Measurements from ENCODE around the gene HOXC6. TPM values are rescaled to one million over a fixed set of nuclear protein-coding genes. Genes with fewer than 3 reads are reported as not detected.

Gene HOXC6
- total and polyA plus RNA-seq, 9 of the 15 experiments (the other 6 are each of a cell fraction or from before 2014, with no cell fraction given): 0.06 to 4.0 (median 1.4) TPM

DNA sequence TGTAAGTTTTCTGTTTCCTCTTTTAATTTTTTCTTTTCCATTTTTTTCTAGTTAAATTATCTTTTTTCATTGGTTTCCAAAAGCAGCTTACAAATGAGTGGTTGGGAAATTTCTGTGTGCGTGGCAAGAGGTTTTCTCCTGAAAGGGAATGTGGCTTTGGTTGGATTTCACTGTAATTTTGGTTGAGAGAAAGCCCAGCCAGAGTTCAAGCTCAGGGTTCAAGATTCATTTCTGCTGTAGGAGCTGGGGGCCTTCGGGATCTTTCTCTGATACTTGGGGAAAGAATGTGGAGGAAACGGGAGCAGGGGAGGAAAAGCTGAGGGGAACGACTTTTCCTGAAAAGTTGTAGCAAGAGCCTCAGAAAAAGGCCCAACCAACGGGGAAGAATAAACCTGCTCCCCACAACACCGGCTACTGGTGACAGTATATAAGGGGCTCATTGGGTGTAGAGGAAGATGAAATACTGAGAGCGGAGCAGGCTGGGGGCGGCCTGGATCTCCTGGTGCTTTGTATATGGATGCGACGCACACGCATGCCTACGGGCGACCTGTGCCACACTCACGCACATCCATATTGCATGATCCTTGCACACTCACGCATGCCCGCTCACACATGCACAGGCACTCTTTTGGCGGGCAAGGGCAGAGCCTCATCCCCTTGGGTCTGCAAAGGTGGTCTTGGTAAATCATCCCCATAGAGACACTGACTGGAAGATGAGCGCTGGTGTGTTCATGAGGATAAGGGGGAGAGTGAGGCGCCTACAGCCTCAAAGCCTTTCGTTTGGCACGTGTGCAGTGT, 41.4 kb upstream of the HOXC6 start:
- BruUV-seq (replicated peaks): no TSS peak
- Histone ChIP-seq H3K9me1 (ENCODE audit: control insufficient read depth, insufficient read depth, low read length) (no peaks in the 10 kb centered on the region), H4K20me1 (replicated peaks; ENCODE audit: control insufficient read depth, insufficient read depth, low read length) (no peaks in the 10 kb centered on the region), H3K4me3 (no peak overlapping the region), H3K36me3 (ENCODE audit: control insufficient read depth, insufficient read depth, low read length) (no peaks in the 10 kb centered on the region), H3K4me2 (ENCODE audit: insufficient read depth, low read length) (no peak overlapping the region), H3K9me3 (replicated peaks; ENCODE audit: control insufficient read depth, insufficient read depth, low read depth, low read length) (no peaks in the 10 kb centered on the region), H3K27ac (ENCODE audit: extremely low read depth, low read depth, low read length) (no peak overlapping the region), H3K9ac (ENCODE audit: insufficient read depth in 1 of 2, low read depth in 2 of 2, low read length in 2 of 2) (no peak overlapping the region), H3K4me1 (replicated peaks in 1 of 2; ENCODE audit: control insufficient read depth in 2 of 2, insufficient read depth in 2 of 2, low read length in 2 of 2) (peaks cover 35 to 52% of the 10 kb centered on the region in 2 experiments), H2AFZ (ENCODE audit: low read depth, low read length) (no peak overlapping the region; the same call in 1 of the 2 replicates), H3K27me3 (ENCODE audit: control insufficient read depth in 2 of 2, insufficient read depth in 2 of 2, low read length in 2 of 2) (peaks cover 6 to 25% of the 10 kb centered on the region in 2 experiments; a peak in 3 of 5 replicates), H3K79me2 (ENCODE audit: control insufficient read depth, insufficient read depth, low read length) (no peaks in the 10 kb centered on the region)
- FAIRE-seq: peak; percentile 15
- ChIA-PET POLR2A (interaction anchor here (0.5 to 3.2 kb wide), 6 partner anchors 9 to 138 kb away, joined by 3 to 43 read pairs (median 4); partner anchors contain the start of gene HOXC9), CTCF (ENCODE audit: low intra/inter-chr PET ratio) (interaction anchor here (3.9 kb wide), 1 partner anchor 17 kb away, joined by 26 read pairs; no protein-coding TSS in a partner anchor)
- TF ChIP-seq JUND (IDR thresholded peaks at IDR 0.05; ENCODE audit: borderline replicate concordance, low read depth, low read length) (no peak), JUND (tag; IDR thresholded peaks at IDR 0.05; ENCODE audit: borderline replicate concordance, low read depth, low read length) (no peak), ARID3B (CRISPR knock-in tag; IDR thresholded peaks at IDR 0.05; ENCODE audit: borderline replicate concordance) (0 out of 2 replicates have a peak, but pooled peaks have one; percentile 29), ZNF174 (CRISPR knock-in tag; IDR thresholded peaks at IDR 0.05) (no peak)
- DNase-seq (ENCODE audit: extremely low read depth in 1 of 4, low spot score in 3 of 4): no peak
- no peak for ATAC-seq
- 68% methylated on average over 21 of the region's 21 CpGs for WGBS (ENCODE audit: insufficient coverage, low coverage, missing lambda C conversion rate)
- intact Hi-C loops (cut with micrococcal nuclease) (loop anchor here (10.0 kb wide), 1 partner anchor 378 kb away; the partner anchor contains the start of gene GPR84), in situ Hi-C loops (cut with MboI) (loop anchor here (5.0 to 10.0 kb wide), 2 partner anchors 215 to 378 kb away; partner anchors contain the start of gene GPR84)
